Osteoblast (primary cell): Measurements from ENCODE around the gene COL17A1. TPM values are rescaled to one million over a fixed set of nuclear protein-coding genes. Genes with fewer than 3 reads are reported as not detected.

Experiments
- DNase-seq: peaks from one replicate; pipeline ENCODE4 v3.0.0; 2011; ENCODE audit warnings: low spot score, mixed read lengths; ENCODE audit not compliant: insufficient read length; ENCODE audit errors: missing footprints
- H2AFZ ChIP-seq: 2 replicates; pipeline ENCODE4 v1.6.0; 2011; ENCODE audit warnings: mild to moderate bottlenecking, low read length
- H3K27ac ChIP-seq: 2 replicates; pipeline ENCODE4 v1.5.1; 2011; ENCODE audit warnings: mild to moderate bottlenecking, low read depth, low read length, moderate library complexity
- H3K27me3 ChIP-seq: 2 replicates; pipeline ENCODE4 v1.6.0; 2012; ENCODE audit warnings: mild to moderate bottlenecking, control low read depth, inconsistent platforms, low read length, moderate library complexity; ENCODE audit not compliant: insufficient read depth
- H3K36me3 ChIP-seq: 2 replicates; pipeline ENCODE4 v1.5.1; 2011; ENCODE audit warnings: mild to moderate bottlenecking, low read length, control low read depth, moderate library complexity; ENCODE audit not compliant: insufficient read depth
- H3K4me1 ChIP-seq: 2 replicates; pipeline ENCODE4 v1.5.1; 2011; ENCODE audit warnings: mild to moderate bottlenecking, low read length, control low read depth, moderate library complexity; ENCODE audit not compliant: insufficient read depth
- H3K4me2 ChIP-seq: 2 replicates; pipeline ENCODE4 v1.6.0; 2011; ENCODE audit warnings: mild to moderate bottlenecking, low read length; ENCODE audit not compliant: insufficient read depth
- H3K4me3 ChIP-seq: fragments of 200-600 bp; sonication (generic); 3 replicates; pipeline ENCODE4 v1.5.1; 2012; ENCODE audit warnings: mild to moderate bottlenecking, low read length, inconsistent platforms; ENCODE audit not compliant: insufficient read depth
- H3K79me2 ChIP-seq: 2 replicates; pipeline ENCODE4 v1.6.0; 2012; ENCODE audit warnings: mild to moderate bottlenecking, low read length, control low read depth, inconsistent platforms; ENCODE audit not compliant: insufficient read depth
- H3K9me3 ChIP-seq: 2 replicates; pipeline ENCODE4 v1.5.1; 2011; ENCODE audit warnings: low read depth, low read length, control low read depth
- H4K20me1 ChIP-seq: 2 replicates; pipeline ENCODE4 v1.6.0; 2012; ENCODE audit warnings: mild to moderate bottlenecking, low read length, control low read depth; ENCODE audit not compliant: insufficient read depth
- total RNA-seq: library from RNA; depleted of rRNA; stranded (reverse); fragments of >200 nt; gene quantifications from 2 replicates; pipeline ENCODE4 v1.2.3, GENCODE V29; 2012
- TF ChIP-seq, protein P1 (sequence below): IDR thresholded peaks from 2 replicates; pipeline ENCODE4 v1.5.1; 2011; ENCODE audit warnings: mild to moderate bottlenecking, low read depth, low read length, moderate library complexity; ENCODE audit errors: extremely low read depth

The COL17A1 gene
- total RNA-seq: under 0.01 TPM in 2 replicates

GRCh38 chr10:104085801-104086400 is at the start of gene COL17A1:
Gene COL17A1, minus strand, starts transcription at chr10:104085880. Its CDS starts 5,207 bp downstream, at chr10:104080673.
- no peaks in the 10 kb centered on the region for H3K27me3 ChIP-seq
- no peaks in the 10 kb centered on the region for H3K79me2 ChIP-seq
- no peak within 1 kb of the TSS for H3K4me2 ChIP-seq
- no peak within 1 kb of the TSS for H2AFZ ChIP-seq
- no peaks in the 10 kb centered on the region for H3K9me3 ChIP-seq
- no peak for DNase-seq
- no peaks in the 10 kb centered on the region for H3K36me3 ChIP-seq
- no peak within 1 kb of the TSS for H3K27ac ChIP-seq
- no peaks in the 10 kb centered on the region for H3K4me1 ChIP-seq
- H3K4me3 ChIP-seq: no peak within 1 kb of the TSS
- H4K20me1 ChIP-seq: no peaks in the 10 kb centered on the region
- TF ChIP-seq, protein P1, sequence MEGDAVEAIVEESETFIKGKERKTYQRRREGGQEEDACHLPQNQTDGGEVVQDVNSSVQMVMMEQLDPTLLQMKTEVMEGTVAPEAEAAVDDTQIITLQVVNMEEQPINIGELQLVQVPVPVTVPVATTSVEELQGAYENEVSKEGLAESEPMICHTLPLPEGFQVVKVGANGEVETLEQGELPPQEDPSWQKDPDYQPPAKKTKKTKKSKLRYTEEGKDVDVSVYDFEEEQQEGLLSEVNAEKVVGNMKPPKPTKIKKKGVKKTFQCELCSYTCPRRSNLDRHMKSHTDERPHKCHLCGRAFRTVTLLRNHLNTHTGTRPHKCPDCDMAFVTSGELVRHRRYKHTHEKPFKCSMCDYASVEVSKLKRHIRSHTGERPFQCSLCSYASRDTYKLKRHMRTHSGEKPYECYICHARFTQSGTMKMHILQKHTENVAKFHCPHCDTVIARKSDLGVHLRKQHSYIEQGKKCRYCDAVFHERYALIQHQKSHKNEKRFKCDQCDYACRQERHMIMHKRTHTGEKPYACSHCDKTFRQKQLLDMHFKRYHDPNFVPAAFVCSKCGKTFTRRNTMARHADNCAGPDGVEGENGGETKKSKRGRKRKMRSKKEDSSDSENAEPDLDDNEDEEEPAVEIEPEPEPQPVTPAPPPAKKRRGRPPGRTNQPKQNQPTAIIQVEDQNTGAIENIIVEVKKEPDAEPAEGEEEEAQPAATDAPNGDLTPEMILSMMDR: no peak

DNA sequence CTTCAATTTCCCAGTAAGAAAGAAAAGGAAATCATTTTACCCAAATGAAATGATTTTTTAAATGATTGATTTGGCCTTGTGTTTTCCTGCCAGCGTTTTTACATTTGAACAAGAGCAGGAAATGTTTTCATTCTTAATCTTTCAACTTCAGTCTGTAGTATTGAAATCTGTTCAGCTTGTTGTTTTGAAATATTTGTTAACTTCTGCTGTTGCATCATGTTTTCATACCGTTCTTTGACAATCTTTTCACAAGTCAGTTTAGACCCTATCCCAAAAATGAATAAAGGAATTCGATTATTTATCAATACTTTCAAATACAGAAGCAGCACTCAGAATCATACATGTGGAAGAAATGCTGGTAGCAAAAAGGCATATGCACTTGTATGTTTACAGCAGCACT is 44.4 kb upstream of the COL17A1 start:
- Histone ChIP-seq H3K36me3 (no peaks in the 10 kb centered on the region), H3K4me1 (no peaks in the 10 kb centered on the region), H3K27me3 (peaks cover 3% of the 10 kb centered on the region), H3K4me3 (no peak overlapping the region), H3K79me2 (no peaks in the 10 kb centered on the region), H3K4me2 (no peak overlapping the region), H4K20me1 (no peaks in the 10 kb centered on the region), H3K27ac (no peak overlapping the region), H2AFZ (no peak overlapping the region), H3K9me3 (no peaks in the 10 kb centered on the region)
- DNase-seq: no peak
- TF ChIP-seq, protein P1: no peak

- H3K4me3 ChIP-seq: no peak overlapping the region
- H2AFZ ChIP-seq: no peak overlapping the region
- H4K20me1 ChIP-seq: no peaks in the 10 kb centered on the region
- DNase-seq: no peak
- H3K4me1 ChIP-seq: no peaks in the 10 kb centered on the region
- H3K9me3 ChIP-seq: no peaks in the 10 kb centered on the region
- H3K27me3 ChIP-seq: no peaks in the 10 kb centered on the region
- no peaks in the 10 kb centered on the region for H3K36me3 ChIP-seq
- no peak overlapping the region for H3K4me2 ChIP-seq
- TF ChIP-seq, protein P1: no peak
- no peak overlapping the region for H3K27ac ChIP-seq
- H3K79me2 ChIP-seq: no peaks in the 10 kb centered on the region
These were observed 42.5 kb upstream of the COL17A1 start for GRCh38 chr10:104128214-104128613.

DNA sequence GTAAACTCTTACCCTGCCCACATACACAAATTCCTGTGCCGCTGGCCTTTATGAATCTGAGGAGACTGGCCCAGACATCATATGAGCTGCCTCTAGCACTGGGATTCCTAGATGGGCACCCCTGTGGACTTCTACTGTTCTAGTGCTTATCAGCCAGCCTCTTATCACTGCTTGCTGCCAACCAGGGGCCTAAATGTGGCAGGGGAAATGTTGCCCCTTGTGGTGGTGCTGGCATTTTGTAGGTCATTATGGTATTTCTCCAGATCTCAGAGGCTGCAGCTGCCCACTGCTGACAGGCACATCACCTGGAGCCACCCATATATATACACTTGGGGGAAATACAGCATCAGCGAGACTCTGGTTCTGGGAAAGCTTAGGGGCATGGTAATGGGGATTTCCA is 41.7 kb upstream of the COL17A1 start:
- Histone ChIP-seq H3K79me2 (no peaks in the 10 kb centered on the region), H3K9me3 (no peaks in the 10 kb centered on the region), H3K27ac (no peak overlapping the region), H3K4me3 (no peak overlapping the region), H3K36me3 (no peaks in the 10 kb centered on the region), H3K4me2 (no peak overlapping the region), H4K20me1 (no peaks in the 10 kb centered on the region), H3K4me1 (peaks cover 4% of the 10 kb centered on the region), H3K27me3 (no peaks in the 10 kb centered on the region), H2AFZ (no peak overlapping the region)
- DNase-seq: no peak
- TF ChIP-seq, protein P1: peak; percentile 38
